Measurements from ENCODE around the gene MTCL1.

DNA sequence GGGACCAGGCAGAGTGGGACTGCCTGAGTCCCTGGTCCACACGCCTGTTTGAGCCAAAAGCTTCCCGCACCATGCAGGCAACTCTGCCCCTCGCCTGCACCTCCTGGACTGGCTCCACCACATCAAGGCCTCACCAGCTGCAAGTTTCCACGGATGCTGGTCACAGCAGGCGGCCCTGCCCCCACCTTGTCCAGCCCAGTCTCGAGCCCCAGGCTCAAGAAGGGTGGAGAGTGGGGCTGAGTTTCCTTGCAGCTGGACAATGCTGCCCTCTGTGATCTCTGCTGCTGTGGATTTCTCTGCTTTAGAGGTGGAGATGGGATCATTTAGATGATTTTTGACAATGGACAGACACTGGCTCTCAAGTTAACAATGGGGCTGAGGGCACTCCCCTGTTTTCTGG, 74.9 kb downstream of the MTCL1 start:
- TF ChIP-seq EZH2 (IDR thresholded peaks at IDR 0.05; ENCODE audit: borderline replicate concordance, low read depth, low read length, severe bottlenecking), result no peak
- TF ChIP-seq, protein P1, sequence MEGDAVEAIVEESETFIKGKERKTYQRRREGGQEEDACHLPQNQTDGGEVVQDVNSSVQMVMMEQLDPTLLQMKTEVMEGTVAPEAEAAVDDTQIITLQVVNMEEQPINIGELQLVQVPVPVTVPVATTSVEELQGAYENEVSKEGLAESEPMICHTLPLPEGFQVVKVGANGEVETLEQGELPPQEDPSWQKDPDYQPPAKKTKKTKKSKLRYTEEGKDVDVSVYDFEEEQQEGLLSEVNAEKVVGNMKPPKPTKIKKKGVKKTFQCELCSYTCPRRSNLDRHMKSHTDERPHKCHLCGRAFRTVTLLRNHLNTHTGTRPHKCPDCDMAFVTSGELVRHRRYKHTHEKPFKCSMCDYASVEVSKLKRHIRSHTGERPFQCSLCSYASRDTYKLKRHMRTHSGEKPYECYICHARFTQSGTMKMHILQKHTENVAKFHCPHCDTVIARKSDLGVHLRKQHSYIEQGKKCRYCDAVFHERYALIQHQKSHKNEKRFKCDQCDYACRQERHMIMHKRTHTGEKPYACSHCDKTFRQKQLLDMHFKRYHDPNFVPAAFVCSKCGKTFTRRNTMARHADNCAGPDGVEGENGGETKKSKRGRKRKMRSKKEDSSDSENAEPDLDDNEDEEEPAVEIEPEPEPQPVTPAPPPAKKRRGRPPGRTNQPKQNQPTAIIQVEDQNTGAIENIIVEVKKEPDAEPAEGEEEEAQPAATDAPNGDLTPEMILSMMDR (IDR thresholded peaks at IDR 0.05; ENCODE audit: borderline replicate concordance, extremely low read depth, low read length, poor library complexity, severe bottlenecking), result no peak
